SH-SY5Y (cell line): ENCODE results near the gene RYR1.

Source experiments
- GATA2 ChIP-seq: IDR thresholded peaks from 2 replicates; pipeline ENCODE4 v1.6.1; 2011; ENCODE audit warnings: mild to moderate bottlenecking, low read depth, low read length
- GATA3 ChIP-seq: IDR thresholded peaks from 2 replicates; pipeline ENCODE4 v1.6.1; 2011; ENCODE audit warnings: low read depth, mild to moderate bottlenecking, low read length, moderate library complexity

GRCh38 chr19:38538386-38538785 is 104.9 kb downstream of the RYR1 start:
- TF ChIP-seq GATA2 (no peak), GATA3 (no peak)
